ENCODE data around the gene AHSG.

AHSG gene

DNA sequence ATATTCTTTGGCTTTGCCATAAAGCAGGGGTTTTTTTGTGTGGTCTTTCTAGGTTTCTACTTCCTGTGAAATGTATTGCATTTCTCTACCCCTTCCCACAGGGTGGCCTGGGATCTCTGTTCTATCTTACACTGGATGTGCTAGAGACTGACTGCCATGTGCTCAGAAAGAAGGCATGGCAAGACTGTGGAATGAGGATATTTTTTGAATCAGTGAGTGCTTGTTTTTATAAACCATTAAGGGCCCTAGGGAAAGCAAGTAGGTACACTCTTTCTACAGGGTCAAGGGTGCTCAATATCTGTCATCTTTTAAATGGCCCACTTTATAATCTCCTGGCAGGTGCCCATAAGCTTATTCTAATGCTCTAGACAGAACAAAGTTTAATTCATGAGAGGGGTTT is 28.1 kb downstream of the AHSG start:
- H2BK5ac ChIP-seq (ENCODE audit: low read length), result no peak overlapping the region
- no peak overlapping the region for H2BK120ac ChIP-seq (ENCODE audit: low read depth, low read length)
- H2AK5ac ChIP-seq (ENCODE audit: low read length), result no peak overlapping the region
- H3K4me3 ChIP-seq (ENCODE audit: low read length), result no peak overlapping the region
- DNase-seq, result no peak
- H3K79me1 ChIP-seq (ENCODE audit: low read length), result no peaks in the 10 kb centered on the region
- no peak overlapping the region for H3K9ac ChIP-seq (ENCODE audit: low read length)
- H3K4me2 ChIP-seq (ENCODE audit: low read length), result no peak overlapping the region
- no peaks in the 10 kb centered on the region for H3K79me2 ChIP-seq (ENCODE audit: control insufficient read depth, insufficient read depth, low read length)
- no peak overlapping the region for H3K18ac ChIP-seq (ENCODE audit: low read length)
- no peak overlapping the region for H3K23ac ChIP-seq (ENCODE audit: low read length)
- no peak overlapping the region for H4K8ac ChIP-seq (ENCODE audit: low read depth, low read length)
- H3K4me1 ChIP-seq (ENCODE audit: control insufficient read depth, low read depth, low read length), result peaks cover 2% of the 10 kb centered on the region
- no peak overlapping the region for H3K4ac ChIP-seq (ENCODE audit: low read depth, low read length)
- no peaks in the 10 kb centered on the region for H3K36me3 ChIP-seq (ENCODE audit: control insufficient read depth, insufficient read depth, low read length)
- H3K27ac ChIP-seq (ENCODE audit: low read depth, low read length), result no peak overlapping the region
- H3K56ac ChIP-seq (ENCODE audit: low read length), result no peak overlapping the region
- no peaks in the 10 kb centered on the region for H3K27me3 ChIP-seq (ENCODE audit: insufficient read depth, low read length, poor library complexity)
- no peak overlapping the region for H4K5ac ChIP-seq (ENCODE audit: low read length)
- no peak overlapping the region for H2BK15ac ChIP-seq (replicated peaks; ENCODE audit: low read depth)

DNA sequence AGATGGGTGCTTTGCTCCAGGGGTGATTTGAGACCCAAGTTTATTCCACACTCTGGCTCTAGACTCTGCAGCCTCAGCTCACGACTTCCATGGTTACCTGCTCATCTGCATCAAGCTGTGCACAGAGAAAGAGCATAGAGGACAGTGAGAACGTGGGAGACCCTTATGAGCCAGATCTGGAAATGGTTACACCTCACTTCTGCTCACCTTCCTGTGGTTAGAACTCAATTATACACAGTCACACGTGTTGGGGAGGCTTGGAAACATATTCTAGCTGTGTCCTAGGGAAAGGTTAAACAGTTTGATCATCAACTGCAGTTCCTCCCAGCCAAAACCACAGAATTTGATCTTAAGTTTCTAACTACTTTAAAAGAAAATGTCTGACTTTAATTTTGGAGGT is 29.2 kb downstream of the AHSG start:
- Histone ChIP-seq H3K23ac (ENCODE audit: low read length) (no peak overlapping the region), H3K79me2 (ENCODE audit: control insufficient read depth, insufficient read depth, low read length) (no peaks in the 10 kb centered on the region), H4K8ac (ENCODE audit: low read depth, low read length) (no peak overlapping the region), H3K27me3 (ENCODE audit: insufficient read depth, low read length, poor library complexity) (no peaks in the 10 kb centered on the region), H3K4me3 (ENCODE audit: low read length) (no peak overlapping the region), H3K36me3 (ENCODE audit: control insufficient read depth, insufficient read depth, low read length) (no peaks in the 10 kb centered on the region), H3K56ac (ENCODE audit: low read length) (no peak overlapping the region), H2BK15ac (replicated peaks; ENCODE audit: low read depth) (no peak overlapping the region), H2BK5ac (ENCODE audit: low read length) (no peak overlapping the region), H3K4me2 (ENCODE audit: low read length) (no peak overlapping the region), H2AK5ac (ENCODE audit: low read length) (no peak overlapping the region), H3K18ac (ENCODE audit: low read length) (no peak overlapping the region), H4K5ac (ENCODE audit: low read length) (no peak overlapping the region), H3K9ac (ENCODE audit: low read length) (no peak overlapping the region), H3K4ac (ENCODE audit: low read depth, low read length) (no peak overlapping the region), H3K79me1 (ENCODE audit: low read length) (no peaks in the 10 kb centered on the region), H2BK120ac (ENCODE audit: low read depth, low read length) (no peak overlapping the region), H3K27ac (ENCODE audit: low read depth, low read length) (no peak overlapping the region), H3K4me1 (ENCODE audit: control insufficient read depth, low read depth, low read length) (peaks cover 2% of the 10 kb centered on the region)
- no CpG with 5 or more reads among the region's 3 CpGs for WGBS (ENCODE audit: extremely low coverage, insufficient coverage, low lambda C conversion rate)
- no peak for DNase-seq

DNA sequence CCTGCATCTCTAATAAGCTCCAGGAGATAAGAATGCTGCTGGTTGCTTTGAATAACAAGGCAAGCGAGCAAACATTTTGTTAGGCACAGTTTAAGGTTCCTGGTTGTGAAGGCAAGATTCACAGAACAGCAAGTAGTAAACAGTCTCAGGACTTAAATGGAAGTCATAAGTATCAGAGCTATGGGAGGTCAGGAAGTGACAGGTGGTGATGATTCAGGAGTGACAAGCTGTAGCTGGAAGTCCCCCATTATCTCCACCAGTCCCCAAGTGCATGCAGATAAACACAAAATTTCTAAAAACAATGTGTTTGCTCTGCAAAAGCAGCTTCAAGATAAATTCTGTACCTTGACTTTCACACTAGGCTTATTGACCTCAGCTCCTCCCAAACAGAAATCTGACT is 30.6 kb downstream of the AHSG start:
- Histone ChIP-seq H3K27me3 (ENCODE audit: insufficient read depth, low read length, poor library complexity) (no peaks in the 10 kb centered on the region), H3K9ac (ENCODE audit: low read length) (no peak overlapping the region), H3K36me3 (ENCODE audit: control insufficient read depth, insufficient read depth, low read length) (no peaks in the 10 kb centered on the region), H3K4ac (ENCODE audit: low read depth, low read length) (no peak overlapping the region), H3K27ac (ENCODE audit: low read depth, low read length) (no peak overlapping the region), H2BK120ac (ENCODE audit: low read depth, low read length) (no peak overlapping the region), H3K23ac (ENCODE audit: low read length) (no peak overlapping the region), H4K8ac (ENCODE audit: low read depth, low read length) (no peak overlapping the region), H4K5ac (ENCODE audit: low read length) (no peak overlapping the region), H3K4me1 (ENCODE audit: control insufficient read depth, low read depth, low read length) (peaks cover 2% of the 10 kb centered on the region), H2BK5ac (ENCODE audit: low read length) (no peak overlapping the region), H2AK5ac (ENCODE audit: low read length) (no peak overlapping the region), H3K79me1 (ENCODE audit: low read length) (no peaks in the 10 kb centered on the region), H3K4me3 (ENCODE audit: low read length) (no peak overlapping the region), H3K18ac (ENCODE audit: low read length) (no peak overlapping the region), H3K4me2 (ENCODE audit: low read length) (no peak overlapping the region), H3K79me2 (ENCODE audit: control insufficient read depth, insufficient read depth, low read length) (no peaks in the 10 kb centered on the region), H3K56ac (ENCODE audit: low read length) (no peak overlapping the region), H2BK15ac (replicated peaks; ENCODE audit: low read depth) (no peak overlapping the region)
- no CpG with 5 or more reads among the region's 1 CpG for WGBS (ENCODE audit: extremely low coverage, insufficient coverage, low lambda C conversion rate)
- DNase-seq, result no peak

DNA sequence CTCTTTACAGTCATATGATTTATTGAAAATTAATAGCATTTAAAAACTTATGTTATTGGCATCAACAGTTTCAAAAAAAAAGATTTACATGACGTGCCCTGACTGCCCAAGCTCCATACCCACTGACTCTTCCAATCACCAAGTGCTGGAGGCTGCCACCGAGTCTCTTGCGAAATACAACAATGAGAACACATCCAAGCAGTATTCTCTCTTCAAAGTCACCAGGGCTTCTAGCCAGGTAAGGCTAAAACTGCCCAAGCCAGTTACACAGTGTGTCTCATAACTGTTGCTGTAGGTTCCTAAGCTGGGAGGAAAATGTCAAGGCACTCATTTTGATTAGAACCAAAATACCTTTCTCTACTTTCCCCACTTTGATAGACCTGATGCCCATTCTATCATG is 31.8 kb downstream of the AHSG start:
- Histone ChIP-seq H4K8ac (ENCODE audit: low read depth, low read length) (no peak overlapping the region), H4K5ac (ENCODE audit: low read length) (no peak overlapping the region), H2BK15ac (replicated peaks; ENCODE audit: low read depth) (no peak overlapping the region), H3K27me3 (ENCODE audit: insufficient read depth, low read length, poor library complexity) (no peaks in the 10 kb centered on the region), H3K4me3 (ENCODE audit: low read length) (no peak overlapping the region), H3K79me1 (ENCODE audit: low read length) (no peaks in the 10 kb centered on the region), H3K56ac (ENCODE audit: low read length) (no peak overlapping the region), H3K4ac (ENCODE audit: low read depth, low read length) (no peak overlapping the region), H3K4me2 (ENCODE audit: low read length) (no peak overlapping the region), H3K27ac (ENCODE audit: low read depth, low read length) (no peak overlapping the region), H3K9ac (ENCODE audit: low read length) (no peak overlapping the region), H3K4me1 (ENCODE audit: control insufficient read depth, low read depth, low read length) (peaks cover 2% of the 10 kb centered on the region), H2BK5ac (ENCODE audit: low read length) (no peak overlapping the region), H3K36me3 (ENCODE audit: control insufficient read depth, insufficient read depth, low read length) (no peaks in the 10 kb centered on the region), H3K18ac (ENCODE audit: low read length) (no peak overlapping the region), H2AK5ac (ENCODE audit: low read length) (no peak overlapping the region), H3K23ac (ENCODE audit: low read length) (no peak overlapping the region), H2BK120ac (ENCODE audit: low read depth, low read length) (no peak overlapping the region), H3K79me2 (ENCODE audit: control insufficient read depth, insufficient read depth, low read length) (no peaks in the 10 kb centered on the region)
- WGBS (ENCODE audit: extremely low coverage, insufficient coverage, low lambda C conversion rate), result no CpG with 5 or more reads among the region's 3 CpGs
- no peak for DNase-seq

DNA sequence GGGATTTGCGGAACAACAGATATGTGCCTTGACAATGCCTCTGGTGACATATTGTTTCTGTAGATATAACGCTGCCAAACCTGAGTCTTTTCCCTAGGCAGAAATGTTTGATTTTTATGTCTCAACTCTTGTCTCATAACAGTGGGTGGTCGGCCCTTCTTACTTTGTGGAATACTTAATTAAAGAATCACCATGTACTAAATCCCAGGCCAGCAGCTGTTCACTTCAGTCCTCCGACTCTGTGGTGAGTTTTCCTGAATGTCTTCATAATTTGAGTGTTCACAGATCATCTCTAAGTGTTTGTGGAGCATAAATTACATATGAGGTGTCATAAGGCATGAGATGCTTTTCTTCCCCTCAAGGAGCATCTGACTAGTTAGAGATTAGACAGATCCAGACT is 33.2 kb downstream of the AHSG start:
- Histone ChIP-seq H2BK15ac (replicated peaks; ENCODE audit: low read depth) (no peak overlapping the region), H3K79me1 (ENCODE audit: low read length) (no peaks in the 10 kb centered on the region), H3K4ac (ENCODE audit: low read depth, low read length) (no peak overlapping the region)

DNA sequence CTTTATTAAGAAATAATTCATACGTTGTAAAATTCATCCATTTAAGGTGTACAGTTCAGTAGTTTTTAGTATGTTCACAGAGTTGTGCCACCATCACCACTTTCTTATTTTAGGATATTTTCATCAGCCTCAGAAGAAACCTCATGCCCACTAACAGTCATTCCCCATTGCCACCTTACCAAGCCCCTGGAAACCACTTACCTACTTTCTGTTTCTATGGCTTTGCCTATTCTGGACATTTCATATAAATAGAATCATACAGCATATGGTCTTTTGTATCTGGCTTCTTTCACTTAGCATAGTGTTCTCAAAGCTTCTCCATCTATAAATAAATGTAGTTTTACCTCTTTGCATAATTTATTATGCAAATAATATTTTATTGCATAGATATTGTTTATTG is 34.0 kb downstream of the AHSG start:
- Histone ChIP-seq H4K5ac (ENCODE audit: low read length) (no peak overlapping the region), H4K8ac (ENCODE audit: low read depth, low read length) (no peak overlapping the region), H3K27ac (ENCODE audit: low read depth, low read length) (no peak overlapping the region), H3K56ac (ENCODE audit: low read length) (no peak overlapping the region), H3K79me1 (ENCODE audit: low read length) (no peaks in the 10 kb centered on the region), H3K23ac (ENCODE audit: low read length) (no peak overlapping the region), H3K9ac (ENCODE audit: low read length) (no peak overlapping the region), H2BK15ac (replicated peaks; ENCODE audit: low read depth) (no peak overlapping the region), H3K27me3 (ENCODE audit: insufficient read depth, low read length, poor library complexity) (no peaks in the 10 kb centered on the region), H3K4me2 (ENCODE audit: low read length) (no peak overlapping the region), H3K4me1 (ENCODE audit: control insufficient read depth, low read depth, low read length) (peaks cover 2% of the 10 kb centered on the region), H3K4ac (ENCODE audit: low read depth, low read length) (no peak overlapping the region), H2BK120ac (ENCODE audit: low read depth, low read length) (no peak overlapping the region), H2BK5ac (ENCODE audit: low read length) (no peak overlapping the region), H3K36me3 (ENCODE audit: control insufficient read depth, insufficient read depth, low read length) (no peaks in the 10 kb centered on the region), H3K18ac (ENCODE audit: low read length) (no peak overlapping the region), H3K4me3 (ENCODE audit: low read length) (no peak overlapping the region), H2AK5ac (ENCODE audit: low read length) (no peak overlapping the region), H3K79me2 (ENCODE audit: control insufficient read depth, insufficient read depth, low read length) (no peaks in the 10 kb centered on the region)
- no CpG with 5 or more reads among the region's 1 CpG for WGBS (ENCODE audit: extremely low coverage, insufficient coverage, low lambda C conversion rate)
- no peak for DNase-seq

More for the DNA sequence above, 33.2 kb downstream of the AHSG start:
- Histone ChIP-seq H3K79me2 (ENCODE audit: control insufficient read depth, insufficient read depth, low read length) (no peaks in the 10 kb centered on the region), H3K23ac (ENCODE audit: low read length) (no peak overlapping the region), H3K9ac (ENCODE audit: low read length) (no peak overlapping the region), H3K4me2 (ENCODE audit: low read length) (no peak overlapping the region), H3K36me3 (ENCODE audit: control insufficient read depth, insufficient read depth, low read length) (no peaks in the 10 kb centered on the region), H3K56ac (ENCODE audit: low read length) (no peak overlapping the region), H4K5ac (ENCODE audit: low read length) (no peak overlapping the region), H3K4me1 (ENCODE audit: control insufficient read depth, low read depth, low read length) (peaks cover 2% of the 10 kb centered on the region), H2BK120ac (ENCODE audit: low read depth, low read length) (no peak overlapping the region), H2AK5ac (ENCODE audit: low read length) (no peak overlapping the region), H4K8ac (ENCODE audit: low read depth, low read length) (no peak overlapping the region), H3K27me3 (ENCODE audit: insufficient read depth, low read length, poor library complexity) (no peaks in the 10 kb centered on the region), H3K27ac (ENCODE audit: low read depth, low read length) (no peak overlapping the region), H3K18ac (ENCODE audit: low read length) (peak overlapping the region; percentile 39), H2BK5ac (ENCODE audit: low read length) (no peak overlapping the region), H3K4me3 (ENCODE audit: low read length) (no peak overlapping the region)
- no peak for DNase-seq
- no CpG with 5 or more reads among the region's 4 CpGs for WGBS (ENCODE audit: extremely low coverage, insufficient coverage, low lambda C conversion rate)
